ENCODE results near the gene CRIP1.

- TF ChIP-seq CTCF (IDR thresholded peaks at IDR 0.05; ENCODE audit: insufficient read depth, low read depth, low read length) (no peak), EZH2 (IDR thresholded peaks at IDR 0.05; ENCODE audit: insufficient read depth, low read length) (no peak)
Measured at GRCh38 chr14:105458010-105458409, 28.7 kb upstream of the CRIP1 start.
